ENCODE measurements around the gene TXLNG. TPM values are rescaled to one million over a fixed set of nuclear protein-coding genes. Genes with fewer than 3 reads are reported as not detected.

TXLNG gene
- total RNA-seq, 1 donor from 2014 or later = 12.3 TPM

- H3K4me3 ChIP-seq (ENCODE audit: low read depth, low read length) = no peak overlapping the region
- DNase-seq (ENCODE audit: low read depth) = no peak
- TF ChIP-seq, protein P1, sequence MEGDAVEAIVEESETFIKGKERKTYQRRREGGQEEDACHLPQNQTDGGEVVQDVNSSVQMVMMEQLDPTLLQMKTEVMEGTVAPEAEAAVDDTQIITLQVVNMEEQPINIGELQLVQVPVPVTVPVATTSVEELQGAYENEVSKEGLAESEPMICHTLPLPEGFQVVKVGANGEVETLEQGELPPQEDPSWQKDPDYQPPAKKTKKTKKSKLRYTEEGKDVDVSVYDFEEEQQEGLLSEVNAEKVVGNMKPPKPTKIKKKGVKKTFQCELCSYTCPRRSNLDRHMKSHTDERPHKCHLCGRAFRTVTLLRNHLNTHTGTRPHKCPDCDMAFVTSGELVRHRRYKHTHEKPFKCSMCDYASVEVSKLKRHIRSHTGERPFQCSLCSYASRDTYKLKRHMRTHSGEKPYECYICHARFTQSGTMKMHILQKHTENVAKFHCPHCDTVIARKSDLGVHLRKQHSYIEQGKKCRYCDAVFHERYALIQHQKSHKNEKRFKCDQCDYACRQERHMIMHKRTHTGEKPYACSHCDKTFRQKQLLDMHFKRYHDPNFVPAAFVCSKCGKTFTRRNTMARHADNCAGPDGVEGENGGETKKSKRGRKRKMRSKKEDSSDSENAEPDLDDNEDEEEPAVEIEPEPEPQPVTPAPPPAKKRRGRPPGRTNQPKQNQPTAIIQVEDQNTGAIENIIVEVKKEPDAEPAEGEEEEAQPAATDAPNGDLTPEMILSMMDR (conservative IDR thresholded peaks at IDR 0.05; ENCODE audit: low read depth, low read length) = no peak
These were observed 11.6 kb downstream of the TXLNG start for GRCh38 chrX:16797841-16798240.

GRCh38 chrX:16804923-16805464 is 18.7 kb downstream of the TXLNG start:
- DNase-seq (ENCODE audit: low read depth) = no peak
- TF ChIP-seq, protein P1 (conservative IDR thresholded peaks at IDR 0.05; ENCODE audit: low read depth, low read length) = no peak
- H3K4me3 ChIP-seq (ENCODE audit: low read depth, low read length) = no peak overlapping the region

DNA sequence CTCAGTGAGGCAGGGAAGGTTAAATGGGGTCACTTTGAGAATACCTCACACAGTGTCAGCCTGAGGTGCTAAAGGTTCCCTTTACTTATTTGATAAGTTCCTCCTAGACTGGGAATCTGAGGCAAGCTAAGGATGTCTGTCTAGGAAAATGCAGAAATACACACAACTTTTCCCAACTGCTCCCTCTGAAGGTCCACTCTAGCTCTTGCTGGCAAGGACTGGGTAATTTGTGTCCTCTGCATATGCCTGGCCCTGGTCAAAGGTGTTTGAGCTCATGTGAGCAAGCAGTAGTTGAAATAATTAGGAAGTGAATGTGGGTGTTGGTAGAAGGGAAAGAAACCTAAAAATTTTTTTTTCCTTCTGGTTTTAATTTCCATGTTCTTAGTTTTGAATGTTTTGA is 21.3 kb downstream of the TXLNG start:
- TF ChIP-seq, protein P1 (conservative IDR thresholded peaks at IDR 0.05; ENCODE audit: low read depth, low read length) = no peak
- H3K4me3 ChIP-seq (ENCODE audit: low read depth, low read length) = no peak overlapping the region
- DNase-seq (ENCODE audit: low read depth) = no peak

DNA sequence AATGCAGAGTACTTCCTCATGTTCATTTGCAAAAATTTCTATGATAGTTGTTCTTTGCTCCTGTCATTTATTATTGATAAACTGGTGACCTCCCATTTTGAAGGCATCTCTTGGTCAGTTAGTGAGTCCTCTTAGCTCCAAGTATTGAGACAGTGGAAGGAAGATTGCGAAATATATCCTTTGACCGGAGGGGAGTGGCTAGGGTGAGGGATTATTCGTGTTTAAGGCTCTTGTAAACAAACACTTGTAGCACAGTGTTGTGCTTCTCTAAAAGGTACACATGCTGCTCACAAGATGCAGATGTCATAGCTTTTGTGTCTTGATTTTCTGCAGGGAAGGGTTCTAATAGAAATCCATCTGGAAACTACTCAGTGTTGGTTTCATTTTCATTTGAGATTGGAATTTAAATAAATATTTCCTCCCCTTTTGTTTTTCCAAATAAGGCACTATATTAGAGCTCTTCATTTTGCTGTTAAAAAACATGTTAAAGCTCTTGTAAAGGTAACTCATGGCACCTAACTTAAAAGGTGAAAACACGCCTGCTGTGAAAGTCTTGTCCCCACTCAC is 21.8 kb downstream of the TXLNG start:
- DNase-seq (ENCODE audit: low read depth) = no peak
- H3K4me3 ChIP-seq (ENCODE audit: low read depth, low read length) = peak overlapping the region; percentile 40
- TF ChIP-seq, protein P1 (conservative IDR thresholded peaks at IDR 0.05; ENCODE audit: low read depth, low read length) = no peak

GRCh38 chrX:16814597-16814996 is 28.3 kb downstream of the TXLNG start:
- DNase-seq (ENCODE audit: low read depth) = no peak
- TF ChIP-seq, protein P1 (conservative IDR thresholded peaks at IDR 0.05; ENCODE audit: low read depth, low read length) = no peak
- H3K4me3 ChIP-seq (ENCODE audit: low read depth, low read length) = no peak overlapping the region

- DNase-seq (ENCODE audit: low read depth) = no peak
- TF ChIP-seq, protein P1 (conservative IDR thresholded peaks at IDR 0.05; ENCODE audit: low read depth, low read length) = no peak
- no peak overlapping the region for H3K4me3 ChIP-seq (ENCODE audit: low read depth, low read length)
These were observed 33.4 kb downstream of the TXLNG start for GRCh38 chrX:16819634-16820033.

DNA sequence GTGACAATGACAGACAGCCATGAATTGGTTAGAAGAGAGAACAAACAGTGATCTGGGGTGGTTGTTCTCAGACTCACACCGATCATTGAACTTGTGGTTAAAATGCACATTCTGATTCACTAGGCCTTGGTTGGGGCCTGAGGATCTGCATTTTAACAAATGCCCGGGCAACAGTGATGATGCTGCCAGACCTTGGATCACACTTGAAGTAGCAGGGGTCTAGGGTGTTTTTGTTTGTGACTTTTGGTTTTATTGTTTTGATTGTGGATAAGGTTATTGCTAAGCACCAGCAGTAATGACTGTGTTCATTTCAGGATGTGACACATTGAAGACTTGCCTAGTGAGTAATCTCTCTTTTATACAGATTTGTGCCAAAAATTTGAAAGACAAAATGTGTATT is 36.5 kb downstream of the TXLNG start:
- no peak for DNase-seq (ENCODE audit: low read depth)
- TF ChIP-seq, protein P1 (conservative IDR thresholded peaks at IDR 0.05; ENCODE audit: low read depth, low read length) = no peak
- H3K4me3 ChIP-seq (ENCODE audit: low read depth, low read length) = no peak overlapping the region

Measured in epithelial cell of proximal tubule (primary cell).